HG02970 (cell line): ENCODE data around the gene PLCB3.
"Not testable (repeated sequence)": the region's sequence is repeated elsewhere in the genome, so short reads cannot be mapped to it uniquely, and the experiment has no call there.

Source experiments
- ATAC-seq: cut with Tn5 transposase; IDR thresholded peaks from one replicate; pipeline ENCODE4 v1.9.1; 2021; ENCODE audit warnings: mild to moderate bottlenecking, moderate library complexity, moderate number of reproducible peaks; ENCODE audit not compliant: unreplicated experiment, low FRiP score

Gene PLCB3

DNA sequence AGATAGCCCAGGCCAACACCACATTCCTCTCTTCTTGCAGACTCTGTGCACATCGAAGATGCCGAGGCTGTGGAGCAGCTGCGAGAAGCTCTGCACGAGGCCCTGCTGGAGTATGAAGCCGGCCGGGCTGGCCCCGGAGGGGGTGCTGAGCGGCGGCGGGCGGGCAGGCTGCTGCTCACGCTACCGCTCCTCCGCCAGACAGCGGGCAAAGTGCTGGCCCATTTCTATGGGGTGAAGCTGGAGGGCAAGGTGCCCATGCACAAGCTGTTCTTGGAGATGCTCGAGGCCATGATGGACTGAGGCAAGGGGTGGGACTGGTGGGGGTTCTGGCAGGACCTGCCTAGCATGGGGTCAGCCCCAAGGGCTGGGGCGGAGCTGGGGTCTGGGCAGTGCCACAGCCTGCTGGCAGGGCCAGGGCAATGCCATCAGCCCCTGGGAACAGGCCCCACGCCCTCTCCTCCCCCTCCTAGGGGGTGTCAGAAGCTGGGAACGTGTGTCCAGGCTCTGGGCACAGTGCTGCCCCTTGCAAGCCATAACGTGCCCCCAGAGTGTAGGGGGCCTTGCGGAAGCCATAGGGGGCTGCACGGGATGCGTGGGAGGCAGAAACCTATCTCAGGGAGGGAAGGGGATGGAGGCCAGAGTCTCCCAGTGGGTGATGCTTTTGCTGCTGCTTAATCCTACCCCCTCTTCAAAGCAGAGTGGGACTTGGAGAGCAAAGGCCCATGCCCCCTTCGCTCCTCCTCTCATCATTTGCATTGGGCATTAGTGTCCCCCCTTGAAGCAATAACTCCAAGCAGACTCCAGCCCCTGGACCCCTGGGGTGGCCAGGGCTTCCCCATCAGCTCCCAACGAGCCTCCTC is 64.6 kb downstream of the PLCB3 start:
- ATAC-seq, result not testable (repeated sequence)

GRCh38 chr11:64316672-64317324 is 65.5 kb downstream of the PLCB3 start:
- peak; percentile 3 for ATAC-seq

- ATAC-seq, result peak; percentile 63
Measured at GRCh38 chr11:64317325-64317960, 66.1 kb downstream of the PLCB3 start, which contains the start of gene TRMT112. Gene TRMT112 (minus strand): TSS chr11:64317559. CDS start chr11:64317526, 33 bp downstream.

DNA sequence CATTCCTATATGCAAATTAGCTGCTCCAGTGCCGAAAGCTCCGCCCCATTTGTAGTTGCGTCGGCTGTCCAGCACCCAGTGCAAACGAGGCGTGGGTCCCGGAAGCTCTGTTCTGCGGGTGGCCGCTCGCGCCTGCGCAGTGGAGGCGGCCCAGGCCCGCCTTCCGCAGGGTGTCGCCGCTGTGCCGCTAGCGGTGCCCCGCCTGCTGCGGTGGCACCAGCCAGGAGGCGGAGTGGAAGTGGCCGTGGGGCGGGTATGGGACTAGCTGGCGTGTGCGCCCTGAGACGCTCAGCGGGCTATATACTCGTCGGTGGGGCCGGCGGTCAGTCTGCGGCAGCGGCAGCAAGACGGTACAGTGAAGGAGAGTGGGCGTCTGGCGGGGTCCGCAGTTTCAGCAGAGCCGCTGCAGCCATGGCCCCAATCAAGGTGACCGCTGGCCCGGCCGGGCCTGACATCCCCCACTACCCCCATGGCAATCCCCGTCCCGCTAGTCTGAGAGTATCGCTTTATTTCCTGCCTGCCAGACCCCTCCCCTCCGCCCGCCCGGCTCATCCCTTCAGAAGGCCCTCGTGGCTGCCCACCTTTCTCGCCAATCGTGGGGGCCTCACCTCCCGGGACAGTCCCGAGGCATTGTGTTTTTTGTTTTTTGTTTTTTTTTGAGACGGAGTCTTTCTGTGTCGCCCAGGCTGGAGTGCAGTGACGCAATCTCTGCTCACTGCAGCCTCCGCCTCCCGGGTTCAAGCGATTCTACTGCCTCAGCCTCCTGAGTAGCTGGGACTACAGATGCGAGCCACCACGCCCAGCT is 66.8 kb downstream of the PLCB3 start, which contains the start of gene PRDX5:
Gene PRDX5 (plus strand): TSS at position 161 of the 805 bp plus-strand sequence. CDS start 95 bp downstream, at position 256.
- ATAC-seq, result peak; percentile 69
